H1 (cell line): Measurements from ENCODE around the gene OLFML2B. TPM values are rescaled to one million over a fixed set of nuclear protein-coding genes. Genes with fewer than 3 reads are reported as not detected.

Experiments used
- CTCF ChIA-PET: fragments of 300-600 bp; sonication (Branson Sonifier 250); formaldehyde crosslinking; loops from one replicate; lab custom pipeline; 2021; ENCODE audit not compliant: partially characterized antibody; lab: Charles Lee
- POLR2A ChIA-PET: fragments of 300-600 bp; sonication (Branson Sonifier 250); formaldehyde crosslinking; loops from one replicate; lab custom pipeline; 2021; ENCODE audit warnings: inconsistent platforms; ENCODE audit not compliant: partially characterized antibody; lab: Charles Lee
- DNase-seq, 2 experiments: peaks; one replicate each; pipeline versions ENCODE4 v3.0.0 to v3.0.0-alpha.2; 2010 to 2022; ENCODE audit warnings: low spot score in 2 of 2, low read depth in 1 of 2, mixed read lengths in 1 of 2
- FAIRE-seq: peaks from 2 replicates; lab custom pipeline; 2011; peaks lifted over from hg19 to GRCh38; lab: Jason Lieb, UNC
- H2AFZ ChIP-seq: 2 replicates; pipeline ENCODE4 v1.8.1; 2012; ENCODE audit warnings: low read length, inconsistent platforms
- H2AK5ac ChIP-seq: 2 replicates; pipeline ENCODE4 v1.6.1; 2013; ENCODE audit warnings: low read depth, low read length
- H2BK120ac ChIP-seq: replicated peaks from 2 replicates; pipeline ENCODE3; 2013; ENCODE audit warnings: low read depth, low read length, inconsistent platforms
- H2BK12ac ChIP-seq: 2 replicates; pipeline ENCODE4 v1.6.1; 2013; ENCODE audit warnings: low read depth, low read length
- H2BK15ac ChIP-seq: 2 replicates; pipeline ENCODE4 v1.6.1; 2013; ENCODE audit warnings: low read length
- H2BK20ac ChIP-seq: 2 replicates; pipeline ENCODE4 v1.6.1; 2013; ENCODE audit warnings: low read length
- H2BK5ac ChIP-seq: 2 replicates; pipeline ENCODE4 v1.6.1; 2013; ENCODE audit warnings: low read depth, low read length
- H3K14ac ChIP-seq: 2 replicates; pipeline ENCODE4 v1.6.1; 2013; ENCODE audit warnings: inconsistent platforms; ENCODE audit not compliant: insufficient read length
- H3K18ac ChIP-seq: 2 replicates; pipeline ENCODE4 v1.6.1; 2013; ENCODE audit warnings: low read length; ENCODE audit errors: extremely low read depth
- H3K23ac ChIP-seq: 2 replicates; pipeline ENCODE4 v1.6.1; 2013; ENCODE audit warnings: inconsistent platforms; ENCODE audit not compliant: insufficient read length
- H3K23me2 ChIP-seq: 2 replicates; pipeline ENCODE4 v1.6.1; 2013; ENCODE audit warnings: low read depth, low read length
- H3K27ac ChIP-seq: 2 replicates; pipeline ENCODE4 v1.6.1; 2011; ENCODE audit warnings: low read depth, low read length, inconsistent platforms
- H3K27me3 ChIP-seq, 4 experiments: replicated peaks in 1 of 4; 1 replicate in 1 of 4; 2 replicates in 3 of 4; pipeline versions ENCODE4 v1.6.1 to v1.8.1; 2011 to 2013; ENCODE audit warnings: low read length in 3 of 4, mild to moderate bottlenecking in 3 of 4, inconsistent platforms in 2 of 4, mixed read lengths in 2 of 4, moderate library complexity in 1 of 4; ENCODE audit not compliant: control insufficient read depth in 3 of 4, insufficient read depth in 3 of 4; ENCODE audit errors: extremely low read depth in 1 of 4
- H3K36me3 ChIP-seq, 4 experiments: 2 replicates each; pipeline versions ENCODE4 v1.6.1 to v1.8.1; 2011 to 2013; ENCODE audit warnings: mild to moderate bottlenecking in 4 of 4, low read length in 3 of 4, moderate library complexity in 2 of 4, control low read depth in 1 of 4, inconsistent platforms in 1 of 4; ENCODE audit not compliant: insufficient read depth in 4 of 4, control insufficient read depth in 2 of 4
- H3K4ac ChIP-seq: replicated peaks from 2 replicates; pipeline ENCODE3; 2013; ENCODE audit warnings: low read length, low read depth, mixed read lengths, inconsistent platforms; ENCODE audit not compliant: insufficient read length
- H3K4me1 ChIP-seq, 4 experiments: replicated peaks in 1 of 4; 1 replicate in 1 of 4; 2 replicates in 3 of 4; pipeline versions ENCODE4 v1.6.1 to v1.8.1; 2011 to 2013; ENCODE audit warnings: low read length in 3 of 4, inconsistent platforms in 2 of 4, mixed read lengths in 1 of 4; ENCODE audit not compliant: insufficient read depth in 4 of 4, control insufficient read depth in 3 of 4
- H3K4me2 ChIP-seq, 2 experiments: 2 replicates each; pipeline versions ENCODE4 v1.6.1 to v1.8.1; 2011 to 2013; ENCODE audit warnings: low read depth in 2 of 2, low read length in 2 of 2, control low read depth in 1 of 2, inconsistent platforms in 1 of 2, mild to moderate bottlenecking in 1 of 2; ENCODE audit not compliant: insufficient read depth in 1 of 2
- H3K4me3 ChIP-seq, 4 experiments: fragments of 200-600, 300-600 bp in 1 of 4; sonication (generic), shearing (Covaris generic), sonication (Bioruptor Twin) in 1 of 4; 2 replicates each; pipeline versions ENCODE4 v1.5.1 to v1.8.1; 2011 to 2016; ENCODE audit warnings: low read length in 4 of 4, low read depth in 3 of 4, control low read depth in 2 of 4, inconsistent platforms in 2 of 4, mild to moderate bottlenecking in 2 of 4, mixed read lengths in 1 of 4, moderate library complexity in 1 of 4; ENCODE audit not compliant: insufficient read depth in 2 of 4; ENCODE audit errors: extremely low read depth in 1 of 4
- H3K56ac ChIP-seq: replicated peaks from 2 replicates; pipeline ENCODE3; 2013; ENCODE audit warnings: low read depth, mild to moderate bottlenecking, mixed read lengths, low read length, inconsistent platforms; ENCODE audit not compliant: insufficient read length
- H3K79me1 ChIP-seq: 2 replicates; pipeline ENCODE4 v1.6.1; 2013; ENCODE audit warnings: low read depth, low read length, control low read depth
- H3K79me2 ChIP-seq, 2 experiments: 2 replicates each; pipeline versions ENCODE4 v1.6.1 to v1.8.1; 2012 to 2013; ENCODE audit warnings: low read length in 2 of 2, mild to moderate bottlenecking in 2 of 2, inconsistent platforms in 1 of 2; ENCODE audit not compliant: insufficient read depth in 2 of 2, control insufficient read depth in 1 of 2
- H3K9ac ChIP-seq, 4 experiments: replicated peaks in 1 of 4; 1 replicate in 1 of 4; 2 replicates in 3 of 4; pipeline versions ENCODE4 v1.6.1 to v1.8.1; 2011 to 2013; ENCODE audit warnings: low read depth in 3 of 4, low read length in 3 of 4, control low read depth in 2 of 4, mild to moderate bottlenecking in 2 of 4, moderate library complexity in 2 of 4, inconsistent platforms in 1 of 4; ENCODE audit errors: extremely low read depth in 1 of 4
- H3K9me3 ChIP-seq, 2 experiments: 2 replicates each; pipeline versions ENCODE4 v1.6.1 to v1.8.1; 2012 to 2013; ENCODE audit warnings: mild to moderate bottlenecking in 2 of 2, moderate library complexity in 2 of 2, control low read depth in 1 of 2, inconsistent platforms in 1 of 2, low read depth in 1 of 2, low read length in 1 of 2, mixed read lengths in 1 of 2; ENCODE audit not compliant: insufficient read depth in 2 of 2
- H4K20me1 ChIP-seq, 2 experiments: replicated peaks in 1 of 2; 2 replicates each; pipeline versions ENCODE3 to v1.8.1; 2011 to 2013; ENCODE audit warnings: inconsistent platforms in 2 of 2, low read length in 2 of 2, mild to moderate bottlenecking in 1 of 2; ENCODE audit not compliant: insufficient read depth in 2 of 2, control insufficient read depth in 1 of 2
- H4K5ac ChIP-seq: 2 replicates; pipeline ENCODE4 v1.6.1; 2013; ENCODE audit warnings: low read length, low read depth, mixed read lengths, inconsistent platforms; ENCODE audit not compliant: insufficient read length
- H4K8ac ChIP-seq: 2 replicates; pipeline ENCODE4 v1.8.0; 2013; ENCODE audit warnings: mild to moderate bottlenecking, moderate library complexity, low read length, inconsistent platforms; ENCODE audit not compliant: insufficient read depth; ENCODE audit errors: extremely low read depth
- H4K91ac ChIP-seq: replicated peaks from 2 replicates; pipeline ENCODE3; 2013; ENCODE audit warnings: low read length, mixed read lengths, inconsistent platforms; ENCODE audit not compliant: insufficient read length
- BRCA1 ChIP-seq: IDR thresholded peaks from 2 replicates; pipeline ENCODE4 v1.6.1; 2012; ENCODE audit warnings: low read depth, low read length, improper control_type of control experiment
- CBX5 ChIP-seq: fragments of 300-800, 300-1000 bp; sonication (generic); IDR thresholded peaks from 2 replicates; pipeline ENCODE4 v1.7.1; 2016; ENCODE audit warnings: antibody characterized with exemption, low read length, low read depth
- CREB1 ChIP-seq: IDR thresholded peaks from 2 replicates; pipeline ENCODE4 v1.6.1; 2012; ENCODE audit warnings: inconsistent platforms
- EGR1 ChIP-seq: IDR thresholded peaks from 2 replicates; pipeline ENCODE4 v1.6.1; 2011; ENCODE audit warnings: low read depth, low read length, borderline replicate concordance
- EP300 ChIP-seq, 2 experiments: IDR thresholded peaks; 1 replicate in 1 of 2; 2 replicates in 1 of 2; pipeline ENCODE4 v1.6.1; 2011 to 2012; ENCODE audit warnings: low read depth in 2 of 2, low read length in 2 of 2, mild to moderate bottlenecking in 2 of 2, borderline replicate concordance in 1 of 2, inconsistent platforms in 1 of 2, moderate library complexity in 1 of 2
- RFX5 ChIP-seq: IDR thresholded peaks from 2 replicates; pipeline ENCODE4 v1.6.1; 2011; ENCODE audit warnings: low read depth, low read length, improper control_type of control experiment, borderline replicate concordance
- SP2 ChIP-seq: IDR thresholded peaks from 2 replicates; pipeline ENCODE4 v1.6.1; 2012; ENCODE audit warnings: mild to moderate bottlenecking, low read length, inconsistent platforms
- SUZ12 ChIP-seq: fragments of 200-600 bp; sonication (generic); IDR thresholded peaks from 2 replicates; pipeline ENCODE4 v1.6.1; 2012; ENCODE audit warnings: mild to moderate bottlenecking, inconsistent platforms, low read length, moderate library complexity, mixed read lengths
- TBP ChIP-seq: IDR thresholded peaks from 2 replicates; pipeline ENCODE4 v1.6.1; 2011; ENCODE audit warnings: low read depth, low read length, improper control_type of control experiment
- WGBS, 2 experiments: shearing (Covaris generic) in 1 of 2; methylation state at CpG; one replicate each; pipeline versions ENCODE4 v1.1.6 to v1.1.7; 2013 to 2015; ENCODE audit warnings: low lambda C conversion rate in 2 of 2, mixed read lengths in 2 of 2, inconsistent platforms in 1 of 2, low coverage in 1 of 2, missing lambda C conversion rate in 1 of 2; ENCODE audit not compliant: insufficient replicate concordance in 2 of 2, insufficient coverage in 1 of 2, insufficient read length in 1 of 2; ENCODE audit errors: extremely low coverage in 1 of 2, missing lambda C conversion rate in 1 of 2; 5-methylcytosine and 5-hydroxymethylcytosine counted together
- polyA plus RNA-seq, 7 experiments: library from polyadenylated mRNA; depleted of rRNA in 3 of 7; stranded (reverse) in 5 of 7; unstranded in 2 of 7; fragments of >200 nt in 5 of 7; fragments of 200-250 nt in 2 of 7; gene quantifications; 1 replicate in 5 of 7; 2 replicates in 1 of 7; 4 replicates in 1 of 7; pipeline versions ENCODE4 v1.2.1 to v1.2.3, GENCODE V29; 2011 to 2013; ENCODE audit warnings: missing spikeins in 2 of 7, mixed read lengths in 2 of 7
- total RNA-seq: library from RNA; stranded (reverse); fragmentation: NEBNext Ultra II Directional; extraction: Animal tissue kit (Norgen Biotek cat#: 25700); gene quantifications from 2 replicates; pipeline ENCODE4 v1.2.1, GENCODE V29; 2021
- TF ChIP-seq, protein P1 (sequence below): IDR thresholded peaks from 2 replicates; pipeline ENCODE4 v1.6.1; 2012; ENCODE audit warnings: inconsistent platforms
- TF ChIP-seq, protein P2 (sequence below), 3 experiments: IDR thresholded peaks; 1 replicate in 2 of 3; 2 replicates in 1 of 3; pipeline versions ENCODE4 v1.5.1 to v1.6.1; 2011; ENCODE audit warnings: low read length in 3 of 3, mild to moderate bottlenecking in 3 of 3, inconsistent platforms in 2 of 3, low read depth in 1 of 3, moderate library complexity in 1 of 3; ENCODE audit not compliant: insufficient read depth in 1 of 3; ENCODE audit errors: control extremely low read depth in 1 of 3

The OLFML2B gene
- total and polyA plus RNA-seq, 2 of the 8 experiments (the other 6 are each of a cell fraction or from before 2014, with no cell fraction given) = 6.5 to 10.4 TPM

- DNase-seq (no peak), FAIRE-seq (no peak)
- H2BK20ac ChIP-seq = no peak overlapping the region
- no peak overlapping the region for H3K18ac ChIP-seq
- ChIA-PET CTCF (interaction anchor here (0.6 kb wide), 1 partner anchor 62 kb away, joined by 3 read pairs; no protein-coding TSS in a partner anchor), POLR2A (interaction anchor here (1.4 kb wide), 1 partner anchor 17 kb away, joined by 3 read pairs; no protein-coding TSS in a partner anchor)
- no peak overlapping the region for H2AK5ac ChIP-seq
- no peak overlapping the region for H3K56ac ChIP-seq
- H3K79me1 ChIP-seq = no peaks in the 10 kb centered on the region
- no peak overlapping the region for H4K5ac ChIP-seq
- no peak overlapping the region for H3K14ac ChIP-seq
- H3K27me3 ChIP-seq = peaks cover 1 to 30% (median 23%) of the 10 kb centered on the region in 4 experiments
- H4K8ac ChIP-seq = no peak overlapping the region
- peaks cover 4 to 11% (median 8%) of the 10 kb centered on the region in 4 experiments for H3K4me1 ChIP-seq
- peak overlapping the region; percentile 12 to 51; a peak in 2 of 4 replicates for H3K4me2 ChIP-seq
- H4K91ac ChIP-seq = no peak overlapping the region
- H3K4ac ChIP-seq = no peak overlapping the region
- no peak overlapping the region; a peak in 1 of 7 replicates for H3K9ac ChIP-seq
- H3K23me2 ChIP-seq = peaks cover 10% of the 10 kb centered on the region
- no peaks in the 10 kb centered on the region for H3K9me3 ChIP-seq
- H2BK5ac ChIP-seq = no peak overlapping the region
- H3K79me2 ChIP-seq = no peaks in the 10 kb centered on the region
- no peak overlapping the region for H2BK120ac ChIP-seq
- no peak overlapping the region for H2AFZ ChIP-seq
- no peak overlapping the region for H3K23ac ChIP-seq
- 79% methylated on average over 4 of the region's 4 CpGs; no CpG with 5 or more reads in 1 of the 2 experiments for WGBS, 2 experiments
- H3K36me3 ChIP-seq = no peaks in the 10 kb centered on the region
- H3K4me3 ChIP-seq = peak overlapping the region in 1 of 4 experiments; percentile 4; a peak in 1 of 8 replicates
- H3K27ac ChIP-seq = no peak overlapping the region
- H2BK12ac ChIP-seq = 0 out of 2 replicates have a peak overlapping the region, but pooled peaks have one; percentile 18
- H2BK15ac ChIP-seq = no peak overlapping the region
- peaks cover 0 to 3% of the 10 kb centered on the region in 2 experiments for H4K20me1 ChIP-seq
- TF ChIP-seq EGR1 (no peak), BRCA1 (no peak), SP2 (no peak), RFX5 (no peak), EP300 (IDR thresholded peaks at IDR 0.05; ENCODE audit: borderline replicate concordance in 1 of 2, low read depth in 2 of 2, low read length in 2 of 2) (no peak), CREB1 (no peak), CBX5 (no peak), SUZ12 (no peak), TBP (no peak)
- TF ChIP-seq, protein P1, sequence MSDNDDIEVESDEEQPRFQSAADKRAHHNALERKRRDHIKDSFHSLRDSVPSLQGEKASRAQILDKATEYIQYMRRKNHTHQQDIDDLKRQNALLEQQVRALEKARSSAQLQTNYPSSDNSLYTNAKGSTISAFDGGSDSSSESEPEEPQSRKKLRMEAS = no peak
- TF ChIP-seq, protein P2, sequence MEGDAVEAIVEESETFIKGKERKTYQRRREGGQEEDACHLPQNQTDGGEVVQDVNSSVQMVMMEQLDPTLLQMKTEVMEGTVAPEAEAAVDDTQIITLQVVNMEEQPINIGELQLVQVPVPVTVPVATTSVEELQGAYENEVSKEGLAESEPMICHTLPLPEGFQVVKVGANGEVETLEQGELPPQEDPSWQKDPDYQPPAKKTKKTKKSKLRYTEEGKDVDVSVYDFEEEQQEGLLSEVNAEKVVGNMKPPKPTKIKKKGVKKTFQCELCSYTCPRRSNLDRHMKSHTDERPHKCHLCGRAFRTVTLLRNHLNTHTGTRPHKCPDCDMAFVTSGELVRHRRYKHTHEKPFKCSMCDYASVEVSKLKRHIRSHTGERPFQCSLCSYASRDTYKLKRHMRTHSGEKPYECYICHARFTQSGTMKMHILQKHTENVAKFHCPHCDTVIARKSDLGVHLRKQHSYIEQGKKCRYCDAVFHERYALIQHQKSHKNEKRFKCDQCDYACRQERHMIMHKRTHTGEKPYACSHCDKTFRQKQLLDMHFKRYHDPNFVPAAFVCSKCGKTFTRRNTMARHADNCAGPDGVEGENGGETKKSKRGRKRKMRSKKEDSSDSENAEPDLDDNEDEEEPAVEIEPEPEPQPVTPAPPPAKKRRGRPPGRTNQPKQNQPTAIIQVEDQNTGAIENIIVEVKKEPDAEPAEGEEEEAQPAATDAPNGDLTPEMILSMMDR (IDR thresholded peaks at IDR 0.05; ENCODE audit: control extremely low read depth in 1 of 3, insufficient read depth in 1 of 3, low read depth in 1 of 3, low read length in 3 of 3) = no peak
These were observed 2.5 kb downstream of the OLFML2B start for GRCh38 chr1:162021124-162021523.
